DMS79 (cell line): Measurements from ENCODE around the gene LDLRAP1.

Experiments used
- DNase-seq: peaks from one replicate; lab custom pipeline; 2025; lab: John Stamatoyannopoulos, UW

LDLRAP1 gene

DNA sequence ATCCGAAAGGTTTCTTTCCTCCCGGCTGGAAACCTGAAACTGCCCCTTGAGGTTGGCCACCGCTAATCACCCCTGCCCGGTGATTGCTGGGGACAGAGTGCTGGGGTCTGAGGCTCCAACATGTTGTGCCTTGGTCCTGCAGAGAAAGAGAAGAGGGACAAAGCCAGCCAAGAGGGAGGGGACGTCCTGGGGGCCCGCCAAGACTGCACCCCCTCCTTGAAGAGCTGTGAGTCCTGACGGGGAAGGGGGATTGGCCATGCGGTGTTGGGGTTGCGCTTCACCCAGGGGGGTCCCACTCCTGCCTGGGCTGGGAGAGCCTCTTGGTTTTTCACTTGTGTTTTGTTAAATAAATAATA lies 19.5 kb downstream of the LDLRAP1 start:
- DNase-seq: no peak

DNA sequence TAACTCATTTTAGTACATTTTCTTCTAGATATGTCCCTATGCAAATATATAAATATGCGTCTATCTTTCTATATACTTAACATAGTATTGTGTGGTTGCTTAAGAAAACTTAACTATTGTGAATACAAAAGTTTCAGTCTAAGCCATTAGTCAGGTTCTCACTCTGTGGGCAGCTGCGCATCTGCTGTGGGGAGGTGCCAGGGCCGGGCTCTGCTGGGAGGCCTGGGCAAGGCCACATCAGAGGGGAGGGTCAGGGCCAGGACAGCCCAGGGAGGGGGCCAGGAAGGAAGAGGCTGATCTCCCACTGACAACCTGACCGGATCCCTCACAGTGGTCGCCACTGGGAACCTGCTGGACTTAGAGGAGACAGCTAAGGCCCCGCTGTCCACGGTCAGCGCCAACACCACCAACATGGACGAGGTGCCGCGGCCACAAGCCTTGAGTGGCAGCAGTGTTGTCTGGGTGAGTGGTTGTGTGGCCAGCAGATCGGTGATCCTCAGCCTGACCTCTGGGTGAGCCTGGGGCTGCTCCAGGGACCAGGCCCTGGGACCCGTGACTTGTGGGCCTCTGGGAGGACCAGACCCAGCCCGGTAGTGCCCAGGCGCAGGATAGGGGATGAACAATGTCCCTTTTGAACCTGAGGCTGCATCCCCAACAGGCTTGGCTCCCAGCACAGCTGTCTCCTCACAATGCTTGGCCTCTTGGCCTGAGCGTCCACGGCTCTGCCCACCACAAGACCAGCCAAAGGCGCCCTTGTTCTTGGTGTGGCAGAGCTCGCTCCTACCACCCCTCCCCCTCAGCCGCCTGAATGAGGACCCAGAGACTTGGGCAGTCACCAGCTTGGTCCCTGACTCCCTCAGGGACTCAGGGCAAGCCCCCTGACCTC lies 20.2 kb downstream of the LDLRAP1 start:
- no peak for DNase-seq

DNA sequence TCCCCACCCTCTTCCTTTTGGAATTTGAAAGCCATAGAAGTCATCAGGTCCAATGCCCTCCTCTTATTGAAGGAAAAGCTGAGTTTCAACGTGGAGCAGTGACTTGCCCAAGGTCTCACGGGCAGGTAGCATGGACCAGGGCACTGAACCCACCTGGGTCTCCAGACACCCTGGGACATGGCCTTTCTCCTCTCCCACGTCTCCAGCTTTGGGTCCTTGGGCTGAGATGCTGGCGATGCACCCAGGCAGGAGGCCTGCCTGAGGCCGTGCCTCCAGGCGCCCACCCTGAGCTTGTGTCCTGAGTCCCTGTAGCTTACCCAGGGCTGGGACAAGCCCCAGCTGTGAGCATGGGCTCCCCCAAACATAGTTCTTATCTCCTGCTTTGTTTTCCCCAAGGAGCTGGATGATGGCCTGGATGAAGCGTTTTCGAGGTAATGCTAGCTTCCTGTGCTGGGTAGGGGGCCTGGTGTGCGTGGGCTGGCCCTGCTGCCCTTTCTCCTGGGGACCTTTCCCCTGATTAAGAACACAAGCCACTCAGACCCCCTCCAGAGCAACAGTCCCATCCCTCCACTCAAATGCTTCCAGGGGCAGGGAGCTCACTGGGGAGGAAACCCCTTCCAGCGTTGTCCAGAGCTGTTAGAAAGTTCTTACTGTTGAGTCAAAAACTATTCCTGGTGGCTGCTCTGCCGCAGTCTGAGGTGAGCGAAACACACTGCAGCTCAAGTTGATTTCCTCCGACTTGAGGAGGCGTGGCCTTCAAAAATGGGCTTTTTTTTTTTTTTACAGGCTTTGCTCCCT lies 21.6 kb downstream of the LDLRAP1 start:
- DNase-seq: no peak

DNA sequence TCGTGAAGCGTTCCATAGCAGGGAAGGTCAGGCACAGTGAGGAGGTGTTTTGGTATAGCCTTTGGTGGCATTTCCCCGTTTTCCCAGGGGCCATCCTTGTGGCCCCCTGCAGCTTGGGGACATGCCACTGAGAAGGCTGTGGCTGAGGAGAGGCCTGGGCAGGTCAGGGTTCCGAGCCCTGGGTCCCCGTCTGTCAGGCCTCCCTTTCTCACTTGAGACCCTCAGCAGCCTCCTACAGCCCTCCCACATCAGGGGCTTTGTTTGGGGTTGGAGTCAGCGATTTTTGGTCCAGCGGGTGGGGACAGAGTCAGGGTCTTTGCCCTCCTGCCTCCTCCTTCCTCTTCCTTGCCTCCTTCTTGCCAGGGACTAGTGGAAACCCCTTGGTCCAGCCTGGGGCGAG lies 22.2 kb downstream of the LDLRAP1 start:
- no peak for DNase-seq

DNA sequence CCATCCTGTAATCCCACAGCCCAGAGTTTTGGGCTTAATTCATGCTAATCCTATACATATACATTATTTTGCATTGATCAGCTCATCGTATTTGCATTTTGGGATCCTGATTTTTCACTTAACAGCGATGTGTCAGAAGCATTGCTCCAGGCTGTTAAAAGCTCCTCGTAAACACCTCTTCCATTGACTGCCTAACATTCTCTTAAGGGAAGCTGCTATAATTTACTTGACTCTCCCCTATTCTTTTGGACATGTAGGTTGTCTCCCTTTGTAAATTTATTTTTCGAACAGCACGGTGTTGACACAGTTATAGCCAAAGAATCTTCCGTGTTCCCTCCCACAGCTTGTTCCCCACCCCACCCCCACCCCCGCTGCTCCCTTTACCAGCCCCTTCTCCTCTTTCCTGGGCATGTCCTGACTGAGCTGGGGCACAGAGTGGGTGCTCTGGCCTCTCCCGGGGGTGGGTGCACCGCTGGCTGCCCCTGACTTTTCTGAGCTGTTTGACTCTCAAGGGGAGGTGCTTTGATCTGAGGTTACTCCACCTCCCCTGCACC lies 22.8 kb downstream of the LDLRAP1 start:
- no peak for DNase-seq

DNA sequence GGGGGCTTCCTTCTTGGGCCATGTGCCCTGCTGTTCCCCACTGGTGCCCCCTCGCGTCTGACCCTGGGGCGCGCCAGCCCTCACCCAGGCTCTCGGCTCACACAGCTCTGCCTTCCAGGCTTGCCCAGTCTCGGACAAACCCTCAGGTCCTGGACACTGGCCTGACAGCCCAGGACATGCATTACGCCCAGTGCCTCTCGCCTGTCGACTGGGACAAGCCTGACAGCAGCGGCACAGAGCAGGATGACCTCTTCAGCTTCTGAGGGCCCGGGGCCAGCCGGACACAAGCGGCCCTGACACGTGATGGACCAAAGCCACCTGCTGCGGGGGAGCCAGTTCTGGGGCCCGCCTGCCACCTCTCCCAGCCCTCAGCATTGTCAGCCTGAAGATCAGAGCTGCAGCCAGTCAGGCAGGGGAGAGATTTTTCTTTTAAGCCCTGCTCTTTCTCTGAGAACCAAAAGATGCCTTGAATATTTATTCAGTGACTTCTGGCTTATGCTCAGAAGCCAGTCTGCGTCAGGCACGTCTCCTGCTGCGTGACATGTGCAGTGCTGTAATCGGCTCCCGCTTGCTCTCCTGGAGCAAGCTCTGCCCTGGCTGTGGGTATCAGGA lies 23.4 kb downstream of the LDLRAP1 start:
- no peak for DNase-seq

DNA sequence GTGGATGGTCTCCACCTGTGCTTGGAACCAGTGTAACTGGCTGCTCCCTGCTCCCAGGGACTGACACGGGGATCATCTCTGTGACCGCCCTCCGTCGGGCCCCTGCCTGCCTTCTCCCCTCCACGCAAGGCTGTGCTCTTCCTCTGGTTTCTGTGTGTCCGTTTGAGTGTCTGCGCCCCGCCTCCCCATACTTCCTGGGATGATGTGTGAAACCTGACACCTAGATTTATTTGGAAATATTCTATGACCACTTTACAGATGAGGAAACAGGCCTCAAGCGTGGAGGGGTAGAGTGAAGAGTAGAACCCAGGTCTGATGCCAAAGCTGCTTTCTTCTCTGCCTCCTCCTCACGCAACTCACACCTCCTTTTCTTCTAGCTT lies 24.3 kb downstream of the LDLRAP1 start:
- DNase-seq: no peak

DNA sequence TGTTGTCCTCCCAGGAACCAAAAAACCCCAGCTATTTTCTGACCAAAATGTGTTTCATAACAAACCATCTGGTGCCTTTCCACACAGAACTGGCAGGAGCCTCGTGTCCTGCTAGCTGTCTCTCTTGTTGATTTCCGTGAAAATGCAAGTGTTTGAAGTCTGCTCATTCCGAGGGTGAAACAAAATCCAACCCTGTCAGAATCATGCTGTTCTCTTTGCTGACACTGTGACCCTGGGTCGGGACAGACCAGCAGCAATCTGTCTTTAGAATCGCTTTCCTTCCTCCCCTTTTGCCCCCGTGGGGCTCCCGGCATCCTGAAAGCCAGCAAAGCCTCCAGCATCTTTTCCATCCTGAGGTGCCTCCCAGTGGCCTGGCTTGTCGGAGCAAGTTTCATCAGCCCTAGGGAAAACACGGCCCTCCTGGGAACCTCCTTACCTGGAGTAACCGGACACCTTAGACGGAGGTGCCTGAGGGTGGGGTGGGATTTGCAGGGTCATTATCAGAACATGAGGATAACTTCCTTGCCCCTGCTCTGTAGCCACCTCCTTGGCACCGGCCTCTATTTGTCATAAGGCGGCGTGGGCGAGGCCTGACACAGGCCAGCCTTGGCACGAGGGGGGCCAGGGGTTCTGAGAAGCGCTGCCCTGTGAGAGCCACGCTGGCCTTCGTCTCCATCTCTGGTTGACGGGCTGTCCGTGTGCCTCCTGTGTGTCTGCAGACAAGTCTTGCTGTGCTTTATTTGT lies 24.9 kb downstream of the LDLRAP1 start:
- peak; percentile 58 for DNase-seq

DNA sequence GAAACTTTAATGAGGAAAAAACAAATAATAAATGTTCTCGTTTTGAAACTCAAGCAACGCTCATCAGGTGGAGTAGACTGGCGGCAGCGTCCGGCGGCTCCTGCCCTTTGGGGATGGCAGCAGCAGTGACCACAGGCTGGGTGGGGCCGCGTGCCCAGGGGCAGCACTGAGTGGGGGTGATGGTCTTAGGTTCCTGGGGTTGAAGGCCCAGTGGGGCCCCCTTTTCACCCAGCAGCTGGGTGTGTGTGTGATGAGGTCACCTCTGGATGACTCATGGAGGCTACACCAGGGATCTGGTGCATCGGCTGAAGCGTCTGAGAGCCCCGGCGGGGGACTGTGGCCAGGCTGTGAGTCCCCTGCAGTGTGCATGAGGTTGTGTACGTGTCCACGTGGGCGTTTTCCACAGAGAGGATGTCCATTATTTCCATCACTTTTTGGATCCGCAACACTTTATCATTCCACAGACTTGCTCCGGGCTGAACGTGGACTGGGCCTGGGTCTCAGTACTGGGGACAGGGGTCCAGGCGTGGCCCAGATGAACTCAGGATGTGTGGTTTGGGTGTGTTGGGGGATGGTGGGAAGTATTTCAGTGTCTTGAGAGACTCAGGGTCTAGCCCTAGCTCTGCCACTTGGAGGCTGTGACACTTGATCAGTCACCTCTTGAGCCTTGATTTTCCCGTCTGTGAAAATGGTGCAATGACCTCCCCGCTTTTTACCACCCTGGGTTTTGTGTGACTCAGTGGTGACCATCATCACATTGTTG lies 25.6 kb downstream of the LDLRAP1 start:
- DNase-seq: no peak

DNA sequence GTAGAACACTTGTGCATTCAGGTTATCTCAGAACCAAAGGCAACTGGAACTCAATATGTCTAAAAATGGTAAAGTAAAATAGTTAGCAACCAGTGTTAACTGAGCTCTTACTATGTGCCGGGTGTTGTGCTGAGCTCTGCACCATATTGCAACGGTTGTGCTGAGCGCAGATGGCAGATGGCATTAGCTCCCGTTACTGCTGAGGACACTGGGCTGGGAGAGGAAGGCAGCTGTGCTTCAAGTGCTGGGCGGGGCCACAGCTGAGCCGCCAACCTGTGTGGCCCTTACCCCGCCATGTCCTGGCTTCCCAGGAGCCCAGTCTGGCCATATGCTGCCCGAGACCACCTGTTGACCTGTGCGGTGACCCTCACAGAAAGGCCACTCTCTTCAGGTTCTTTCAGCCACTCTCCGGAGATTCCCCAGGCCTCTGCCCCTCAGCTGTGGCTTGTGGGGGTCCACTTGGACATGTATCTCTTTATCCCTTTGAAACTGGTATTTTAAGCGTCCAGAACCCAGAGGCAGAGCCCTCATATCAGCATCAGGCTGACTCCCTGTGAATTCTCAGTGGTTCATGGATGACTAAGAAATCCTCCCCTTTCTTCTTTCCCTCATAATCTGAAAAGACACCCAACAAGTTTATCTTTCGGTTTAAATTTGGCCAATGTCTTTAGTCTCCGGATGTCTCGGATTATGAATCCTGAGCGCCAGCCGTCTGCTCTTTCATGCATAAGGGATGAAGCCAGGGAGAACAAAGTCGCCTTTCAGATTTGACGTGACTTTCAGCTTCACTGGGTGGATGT lies 26.4 kb downstream of the LDLRAP1 start:
- DNase-seq: no peak

DNA sequence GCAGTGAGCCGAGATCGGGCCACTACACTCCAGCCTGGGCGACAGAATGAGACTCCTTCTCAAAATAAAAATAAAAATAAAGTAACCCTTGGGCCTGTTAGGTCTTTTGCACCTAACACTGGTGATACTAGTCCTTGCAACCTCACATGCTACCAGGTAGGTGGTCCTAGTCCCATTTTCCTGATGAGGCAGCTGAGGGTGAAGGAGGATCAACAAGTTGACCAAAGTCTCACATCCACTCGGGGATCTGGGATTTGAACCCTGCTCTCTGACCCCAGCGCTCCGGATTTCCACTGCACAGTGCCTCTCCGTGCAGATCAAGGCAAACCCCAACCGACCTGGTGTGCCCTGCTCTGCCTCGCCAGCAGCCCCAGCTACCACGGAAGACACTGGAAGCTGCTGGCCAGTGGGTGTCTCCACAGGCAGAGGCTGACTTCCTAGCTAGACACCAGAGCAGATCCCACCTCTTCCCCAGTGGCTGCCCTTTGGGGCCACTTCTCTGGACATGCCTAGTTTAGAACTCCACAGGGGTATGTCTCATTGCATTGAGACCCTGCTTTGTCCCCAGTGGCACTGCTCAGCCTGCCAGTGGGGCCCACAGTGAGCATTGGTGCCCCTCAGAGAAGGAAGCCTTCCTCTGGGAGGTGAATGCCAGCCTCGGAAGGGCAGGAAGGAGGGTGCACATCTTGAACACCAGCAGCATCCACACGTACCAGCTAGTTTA lies 27.6 kb downstream of the LDLRAP1 start:
- no peak for DNase-seq

DNA sequence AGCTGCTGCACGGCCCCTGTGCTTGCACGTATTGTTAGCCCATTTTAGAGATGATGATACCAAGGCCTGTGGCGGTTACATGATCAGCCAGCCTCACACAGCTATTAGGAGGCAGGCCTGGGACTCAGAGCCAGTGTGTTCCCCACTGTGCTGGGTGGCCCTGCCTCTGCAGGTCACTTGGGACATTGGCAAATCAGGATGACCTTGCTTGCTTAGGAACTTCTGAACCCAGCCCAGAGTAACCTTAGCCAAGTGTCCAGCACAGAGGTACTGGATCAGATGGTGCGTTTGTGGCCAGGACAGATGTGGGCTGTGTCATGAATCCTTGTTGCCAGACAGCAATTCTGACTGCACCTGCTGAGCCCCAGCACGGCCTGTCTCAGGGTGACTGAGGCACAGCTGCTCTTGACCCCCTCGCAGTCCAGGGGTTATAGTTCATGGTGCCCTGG lies 28.1 kb downstream of the LDLRAP1 start:
- DNase-seq: no peak

DNA sequence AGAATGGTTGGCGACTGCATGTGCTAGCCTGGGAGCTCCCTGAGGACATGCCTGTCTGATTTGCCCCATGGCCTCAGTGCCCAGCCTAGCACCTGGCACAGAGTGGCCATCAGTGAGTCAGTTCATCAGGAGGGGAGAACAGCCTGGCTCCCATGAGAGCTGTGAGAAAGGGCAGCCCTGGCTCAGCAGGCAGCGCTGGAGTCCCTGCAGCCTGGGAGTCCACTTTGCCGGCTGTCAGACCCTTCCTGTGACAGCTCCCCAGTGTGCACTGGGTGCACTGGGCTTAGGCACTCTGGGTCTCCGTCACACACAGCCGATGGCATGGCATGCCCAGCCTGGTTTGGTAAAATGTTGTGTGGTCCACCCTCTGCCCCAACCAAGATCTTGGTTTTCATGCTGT lies 28.7 kb downstream of the LDLRAP1 start:
- no peak for DNase-seq

DNA sequence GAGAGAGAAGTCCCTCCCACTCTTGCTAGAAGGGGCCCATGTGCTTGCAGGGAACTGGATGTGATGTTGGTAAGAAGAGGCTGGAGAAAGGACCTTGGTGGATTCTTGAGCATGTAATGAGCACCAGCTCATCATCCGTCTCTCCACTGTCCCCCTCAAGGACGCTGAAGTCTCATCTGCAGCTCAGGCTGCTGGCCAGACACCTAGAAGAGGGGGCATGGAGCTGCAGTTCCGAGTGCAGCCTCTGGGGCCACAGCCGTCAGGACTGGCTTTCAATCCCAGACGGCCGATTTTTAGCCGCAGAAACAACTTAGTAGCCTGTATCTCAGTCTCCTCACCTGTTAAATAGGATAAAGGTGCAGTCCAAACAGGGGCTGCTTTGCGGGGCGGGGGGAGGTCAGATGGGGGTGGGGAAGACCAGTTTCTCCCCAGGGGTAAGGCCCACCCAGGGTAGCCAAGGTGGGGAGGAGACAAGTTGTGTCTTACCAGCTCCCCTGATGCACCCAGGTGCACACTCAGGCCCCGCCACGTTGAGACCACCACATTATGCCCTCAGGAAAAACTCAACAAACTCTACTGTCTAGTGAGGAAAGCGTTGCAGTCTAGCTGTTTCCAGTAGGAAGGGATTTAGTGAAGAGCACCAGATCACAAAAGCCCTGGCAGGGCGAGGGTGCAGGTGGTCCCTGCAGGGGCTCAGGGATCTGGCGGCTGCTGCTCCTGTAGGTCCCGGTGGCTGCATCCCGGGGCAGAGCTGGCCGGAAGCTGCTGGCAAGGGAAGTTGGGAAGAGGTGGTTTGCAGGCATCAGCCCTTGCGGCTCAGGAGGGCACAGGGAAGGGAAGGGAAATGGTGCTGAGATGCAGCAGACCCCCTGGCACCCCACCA lies 29.5 kb downstream of the LDLRAP1 start:
- no peak for DNase-seq

DNA sequence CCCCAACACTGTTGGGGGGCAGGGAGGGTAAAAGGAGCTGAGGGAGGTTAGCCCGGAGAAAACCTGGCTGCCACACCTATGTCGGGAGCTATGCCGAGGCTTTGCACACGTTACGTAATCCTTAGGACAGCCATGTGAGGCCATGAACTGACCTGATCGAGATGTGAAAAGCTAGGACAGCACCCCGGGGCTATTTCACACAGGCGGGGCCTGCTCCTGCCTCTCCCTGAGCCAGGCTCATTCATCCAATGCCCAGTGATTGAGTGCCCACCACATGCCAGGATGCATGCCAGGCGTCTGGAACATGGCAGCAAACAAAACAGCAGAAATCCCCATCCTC lies 30.2 kb downstream of the LDLRAP1 start:
- DNase-seq: no peak

DNA sequence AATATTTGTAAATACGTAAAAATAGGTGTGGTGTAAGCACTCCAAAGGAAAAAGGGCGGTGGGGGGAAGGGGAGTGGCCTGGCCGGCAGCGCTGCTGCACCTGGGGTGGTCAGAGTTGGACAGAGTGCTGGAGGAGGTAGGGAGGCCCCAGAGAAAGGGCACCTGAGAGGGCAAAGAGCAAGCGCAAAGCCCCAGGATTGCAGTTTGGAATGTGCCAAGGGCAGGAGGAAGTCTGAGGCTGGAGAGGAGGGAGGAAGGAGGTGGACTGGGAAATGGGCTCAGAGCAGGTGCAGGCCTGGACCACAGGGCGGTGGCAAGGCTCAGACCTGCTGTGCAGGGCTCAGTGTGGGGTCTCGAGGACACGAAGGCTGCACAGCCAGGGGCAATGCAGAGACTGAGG lies 30.6 kb downstream of the LDLRAP1 start:
- DNase-seq: no peak

DNA sequence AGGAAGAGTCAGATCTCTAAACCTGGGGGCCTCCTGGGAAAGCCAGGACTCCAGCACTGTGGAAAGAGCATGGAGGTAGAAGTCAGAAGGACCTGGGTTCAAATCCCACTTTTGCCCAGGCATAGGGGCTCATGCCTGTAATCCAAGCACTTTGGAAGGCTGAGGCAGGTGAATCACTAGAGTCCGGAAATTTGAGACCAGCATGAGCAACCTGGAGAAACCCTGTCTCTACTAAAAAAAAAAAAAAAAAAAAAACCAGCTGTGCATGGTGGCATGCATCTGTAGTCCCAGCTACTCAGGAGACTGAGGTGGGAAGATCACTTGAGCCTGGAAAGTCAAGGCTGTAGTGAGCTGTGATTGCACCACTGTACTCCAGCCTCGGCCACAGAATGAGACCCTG lies 31.8 kb downstream of the LDLRAP1 start:
- no peak for DNase-seq

DNA sequence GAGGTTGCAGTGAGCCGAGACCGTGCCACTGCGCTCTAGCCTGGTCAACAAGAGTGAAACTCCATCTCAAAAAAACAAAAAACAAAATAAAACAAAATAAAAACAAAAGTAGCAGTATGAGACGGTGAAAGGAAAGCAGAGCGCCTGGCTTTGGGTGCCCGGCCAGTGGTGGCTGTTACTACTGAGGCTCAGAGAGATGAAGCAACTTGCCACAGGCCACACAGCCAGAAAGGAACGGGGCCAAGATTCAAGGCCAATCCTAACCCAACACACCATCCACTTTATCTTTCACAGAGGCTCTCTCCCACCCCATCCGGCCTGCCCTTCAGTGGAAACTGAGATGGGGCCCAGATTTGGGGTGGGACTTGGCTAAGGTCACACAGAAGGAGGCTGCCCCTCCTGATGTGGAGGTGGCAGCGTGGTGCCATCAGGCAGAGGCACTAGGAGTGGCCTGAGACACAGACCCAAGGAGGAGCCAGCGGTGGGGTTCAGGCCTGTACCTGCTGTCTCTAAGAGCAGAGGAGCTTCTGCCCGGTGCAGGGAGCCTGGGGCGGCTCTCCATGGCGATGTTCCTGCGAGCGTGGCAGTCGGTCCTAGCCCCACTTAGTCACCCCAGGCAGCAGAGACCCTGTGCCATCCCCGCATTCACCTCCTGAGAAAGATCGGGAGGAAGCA lies 33.2 kb downstream of the LDLRAP1 start:
- DNase-seq: no peak
